Heart right ventricle (tissue), 16 donors: ENCODE data around the gene FAM120A. TPM values are rescaled to one million over a fixed set of nuclear protein-coding genes. Genes with fewer than 3 reads are reported as not detected.
A peak's percentile ranks its signal among the peaks of the same experiment; 100 is the strongest.

Experiments used
- ATAC-seq, 8 donors: fragments of 200-7000 bp; cut with Tn5 transposase; one replicate each; pipeline ENCODE4 v1.9.1; 2020; ENCODE audit warnings: mild to moderate bottlenecking in 8 of 8, moderate library complexity in 8 of 8, moderate number of reproducible peaks in 1 of 8
- DNase-seq, 2 donors: peaks; one replicate each; pipeline ENCODE4 v3.0.0-alpha.2; 2020
- H3K27ac ChIP-seq, 10 donors: fragments of 200-600 bp; sonication (generic) in 2 of 10; one replicate each; pipeline versions ENCODE4 v1.5.0 to v1.8.0; 2020 to 2022; ENCODE audit warnings: mild to moderate bottlenecking in 3 of 10
- H3K27me3 ChIP-seq, 7 donors: fragments of 200-600 bp; one replicate each; pipeline ENCODE4 v1.8.0; 2021 to 2022; ENCODE audit warnings: mild to moderate bottlenecking in 2 of 7
- H3K36me3 ChIP-seq, 9 donors: fragments of 200-600 bp; sonication (generic) in 1 of 9; one replicate each; pipeline versions ENCODE4 v1.5.0 to v1.8.0; 2020 to 2022; ENCODE audit warnings: mild to moderate bottlenecking in 2 of 9
- H3K4me1 ChIP-seq, 9 donors: fragments of 200-600 bp; sonication (generic) in 1 of 9; one replicate each; pipeline versions ENCODE4 v1.5.0 to v1.8.0; 2020 to 2022; ENCODE audit warnings: mild to moderate bottlenecking in 4 of 9
- H3K4me3 ChIP-seq, 10 donors: fragments of 200-600 bp; sonication (generic) in 2 of 10; one replicate each; pipeline versions ENCODE4 v1.5.0 to v1.8.0; 2020 to 2022; ENCODE audit warnings: mild to moderate bottlenecking in 7 of 10, moderate library complexity in 2 of 10
- H3K9me3 ChIP-seq, 11 donors: fragments of 200-600 bp in 10 of 11; sonication (generic) in 2 of 11; one replicate each; pipeline versions ENCODE4 v1.5.0 to v1.8.0; 2013 to 2022; ENCODE audit warnings: mild to moderate bottlenecking in 2 of 11, control low read depth in 1 of 11, moderate library complexity in 1 of 11
- CTCF ChIP-seq, 9 donors: fragments of 200-600 bp; sonication (generic) in 2 of 9; IDR thresholded peaks; one replicate each; pipeline versions ENCODE4 v1.5.0 to v1.8.0; 2021 to 2022; ENCODE audit warnings: antibody characterized with exemption in 9 of 9, mild to moderate bottlenecking in 5 of 9, moderate library complexity in 1 of 9
- WGBS, 2 donors: extraction: QIAGEN DNeasy Blood & Tissue Kit; methylation state at CpG; one replicate each; pipeline ENCODE4 v1.1.7; 2013; ENCODE audit warnings: inconsistent platforms in 1 of 2; 5-methylcytosine and 5-hydroxymethylcytosine counted together
- intact Hi-C, 10 donors: fragments of 100-400 bp; cut with DNase I; formaldehyde crosslinking; loops; one replicate each; pipeline versions ENCODE4 v1.11.1 to v1.14.2; 2022
- polyA plus RNA-seq, 2 donors: library from polyadenylated mRNA; stranded (reverse); fragments of 200-250 nt; gene quantifications; one replicate each; pipeline ENCODE4 v1.2.3, GENCODE V29; 2013
- total RNA-seq, 10 donors: library from RNA; stranded (reverse); fragmentation: NEBNext Ultra II Directional in 3 of 10; extraction: Animal tissue kit (Norgen Biotek cat#: 25700) in 3 of 10; gene quantifications; one replicate each; pipeline versions ENCODE4 v1.2.1 to v1.2.4, GENCODE V29; 2021 to 2023
- donor health status: Arrhythmogenic right ventricular cardiomyopathy.
- donor health status: ischemic (EF 13 %, LVEDD 7.1; RV severe dilation, severe dysfunction).
- donor health status: healthy with polysubstance abuse.
- donor health status: DM: no; HTN: yes; CAD: no.
- donor health status: DM: no; HTN: no; CAD: no.
- donor health status: ischemic (EF 25% LVEDD 6.9; RV normal size, moderate dysfunction).
- donor health status: ischemic (EF 25% LVEDD 5.7; RV mildly dilated, moderate dysfunction).
- donor health status: healthy.
- donor health status: DM: yes; HTN: yes; CAD: no.
- donor health status: Ischemic cardiomyopathy.
- donor health status: ischemic (EF 35%, LVEDD 5.7; RV mildly dilated, moderate dysfunction).
- donor health status: nonischemic (EF 11% LVEDD 7.7; RV severe dilation, severe dysfunction).
- donor health status: DM: yes; HTN: yes; CAD: no.
- donor health status: PGD.
- donor health status: ischemic (EF 29% LVEDD 5.4; RV normal size, mild dysfunction).
- donor health status: nonischemic (EF 23%, LVEDD 6.1; RV moderate dilation, normal function).

Gene FAM120A
- total and polyA plus RNA-seq, 12 donors = 42.2 to 126 (median 104) TPM

- Histone ChIP-seq H3K9me3 (no peaks in the 10 kb centered on the region), H3K4me1 (peaks cover 0 to 36% (median 19%) of the 10 kb centered on the region in 9 donors), H3K27ac (peak overlapping the region in 4 of 10 donors; percentile 6 to 60 (median 48)), H3K27me3 (no peaks in the 10 kb centered on the region), H3K36me3 (peaks cover 0 to 92% (median 13%) of the 10 kb centered on the region in 9 donors), H3K4me3 (no peak overlapping the region)
- WGBS, 2 donors = 69 to 70% methylated on average over 9 of the region's 9 CpGs
- intact Hi-C loops = loop anchor here in 3 of 10 donors (5.0 to 10.0 kb wide), 2 partner anchors 82 to 85 kb away; partner anchors contain the start of genes FAM120A (in 3 of the 3) and FAM120AOS (in 3 of the 3)
- peak in 5 of 9 donors; percentile 9 to 32 (median 27) for TF ChIP-seq CTCF (IDR thresholded peaks at IDR 0.05)
- ATAC-seq (peak in 5 of 8 donors; percentile 40 to 70 (median 52)), DNase-seq (no peak)
Measured at GRCh38 chr9:93536874-93537273, 85.4 kb downstream of the FAM120A start.

GRCh38 chr9:93540305-93540704 lies 88.8 kb downstream of the FAM120A start:
- H3K4me3 ChIP-seq = no peak overlapping the region
- peaks cover 0 to 88% (median 17%) of the 10 kb centered on the region in 9 donors for H3K36me3 ChIP-seq
- DNase-seq (no peak), ATAC-seq (peak in 2 of 8 donors; percentile 23 to 29)
- WGBS, 2 donors = 57 to 74% methylated on average over 8 of the region's 8 CpGs
- TF ChIP-seq CTCF (IDR thresholded peaks at IDR 0.05) = no peak
- peak overlapping the region in 2 of 10 donors; percentile 11 to 24 for H3K27ac ChIP-seq
- peaks cover 0 to 50% (median 21%) of the 10 kb centered on the region in 9 donors for H3K4me1 ChIP-seq
- no peaks in the 10 kb centered on the region for H3K27me3 ChIP-seq
- H3K9me3 ChIP-seq = no peaks in the 10 kb centered on the region
- intact Hi-C loops = loop anchor here in 1 of 10 donors (10.0 kb wide), 1 partner anchor 86 kb away; the partner anchor contains the start of genes FAM120A and FAM120AOS

GRCh38 chr9:93541005-93541404 lies 89.5 kb downstream of the FAM120A start:
- peak overlapping the region in 5 of 10 donors; percentile 33 to 58 (median 46) for H3K27ac ChIP-seq
- intact Hi-C loops = loop anchor here in 1 of 10 donors (10.0 kb wide), 1 partner anchor 86 kb away; the partner anchor contains the start of genes FAM120A and FAM120AOS
- H3K4me1 ChIP-seq = peaks cover 0 to 48% (median 21%) of the 10 kb centered on the region in 9 donors
- DNase-seq (no peak), ATAC-seq (peak in 1 of 8 donors; percentile 19)
- 73 to 76% methylated on average over 4 of the region's 4 CpGs for WGBS, 2 donors
- H3K9me3 ChIP-seq = no peaks in the 10 kb centered on the region
- H3K4me3 ChIP-seq = no peak overlapping the region
- H3K36me3 ChIP-seq = peaks cover 0 to 87% (median 17%) of the 10 kb centered on the region in 9 donors
- TF ChIP-seq CTCF (IDR thresholded peaks at IDR 0.05) = no peak
- H3K27me3 ChIP-seq = no peaks in the 10 kb centered on the region

GRCh38 chr9:93541581-93542349 lies 90.3 kb downstream of the FAM120A start:
- ATAC-seq (peak in 7 of 8 donors; percentile 26 to 82 (median 56)), DNase-seq (no peak)
- Histone ChIP-seq H3K9me3 (no peaks in the 10 kb centered on the region), H3K4me1 (peaks cover 0 to 40% (median 21%) of the 10 kb centered on the region in 9 donors), H3K27me3 (no peaks in the 10 kb centered on the region), H3K36me3 (peaks cover 0 to 87% (median 17%) of the 10 kb centered on the region in 9 donors), H3K27ac (peak overlapping the region in 8 of 10 donors; percentile 20 to 58 (median 39)), H3K4me3 (no peak overlapping the region)
- intact Hi-C loops = loop anchor here in 1 of 10 donors (10.0 kb wide), 1 partner anchor 87 kb away; the partner anchor contains the start of genes FAM120A and FAM120AOS
- no peak for TF ChIP-seq CTCF (IDR thresholded peaks at IDR 0.05)
- WGBS, 2 donors = 37 to 48% methylated on average over 8 of the region's 8 CpGs
